ENCODE measurements around the gene ERMARD.
"Not testable (repeated sequence)": the region's sequence is repeated elsewhere in the genome, so short reads cannot be mapped to it uniquely, and the experiment has no call there.

ERMARD gene

GRCh38 chr6:169738204-169738975 lies 13.0 kb upstream of the ERMARD start:
- no peak for DNase-seq

DNA sequence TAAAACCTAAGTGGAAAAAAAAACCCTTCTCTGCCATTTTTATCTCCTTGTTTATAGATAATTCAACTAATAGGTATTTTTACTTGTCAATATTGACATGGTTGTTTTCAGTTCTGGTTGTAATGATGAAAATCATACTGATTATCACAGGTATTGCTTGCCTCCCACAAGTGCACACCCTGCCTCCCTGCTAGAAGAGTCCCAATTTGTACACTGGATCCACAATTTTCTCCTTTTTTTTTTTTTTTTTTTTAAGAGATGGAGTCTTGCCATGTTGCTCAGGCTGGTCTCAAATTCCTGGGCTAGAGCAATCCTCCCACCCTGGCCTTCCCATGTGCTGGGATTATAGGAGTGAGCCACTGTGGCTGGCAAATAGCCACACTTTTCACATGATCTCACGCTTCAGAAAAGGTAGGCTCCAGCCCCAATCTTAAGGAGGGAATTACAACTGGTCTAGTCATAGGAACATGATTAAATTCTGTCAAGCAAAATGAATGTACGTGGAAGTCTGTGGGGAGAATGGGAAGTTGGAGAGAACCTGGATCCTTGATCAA lies 12.4 kb upstream of the ERMARD start:
- DNase-seq = no peak

DNA sequence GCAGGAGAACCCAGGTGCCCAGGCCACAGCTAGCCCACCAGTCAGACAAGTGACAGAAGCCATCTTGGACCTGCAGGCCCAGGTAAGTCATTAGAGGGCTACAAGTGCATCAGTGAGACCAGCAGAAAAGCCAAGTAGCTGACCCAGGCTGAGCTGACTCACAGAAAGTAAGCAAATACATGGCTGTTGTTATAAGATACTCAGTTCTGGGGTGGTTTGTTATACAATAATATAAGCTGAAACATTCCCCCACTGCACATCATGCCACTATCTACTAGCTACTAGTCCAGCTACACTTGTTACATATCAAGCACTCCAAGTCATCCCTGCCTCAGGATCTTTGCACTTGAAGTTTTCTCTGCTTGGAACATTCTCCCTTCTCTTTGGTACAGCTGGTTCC lies 10.1 kb upstream of the ERMARD start:
- no peak for DNase-seq

- no peak for DNase-seq
Observed at GRCh38 chr6:169745405-169745804, 6.0 kb upstream of the ERMARD start.

- DNase-seq = no peak
Observed at GRCh38 chr6:169746556-169746955, 4.9 kb upstream of the ERMARD start.

GRCh38 chr6:169752074-169752623 lies 727 bp downstream of the ERMARD start:
- DNase-seq = no peak

DNA sequence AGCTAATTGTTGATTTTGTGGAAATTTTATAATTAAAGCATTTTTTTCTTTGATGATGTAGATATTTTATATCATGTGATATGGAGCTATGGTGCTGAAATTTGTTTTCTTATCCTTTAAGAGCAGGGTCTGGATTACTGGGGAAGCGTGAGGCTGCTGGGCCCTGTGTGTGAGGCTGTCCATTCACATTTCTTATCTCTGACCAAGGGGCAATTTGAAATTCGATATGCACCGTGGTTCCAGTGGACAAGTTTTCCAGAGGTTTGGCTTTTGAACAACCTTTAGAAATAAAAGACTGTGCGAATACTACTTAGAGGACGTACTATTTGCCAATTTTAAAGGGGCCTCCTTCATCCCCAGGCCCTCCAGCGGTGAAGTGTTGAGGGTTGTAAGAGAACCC lies 3.7 kb downstream of the ERMARD start:
- no peak for DNase-seq

DNA sequence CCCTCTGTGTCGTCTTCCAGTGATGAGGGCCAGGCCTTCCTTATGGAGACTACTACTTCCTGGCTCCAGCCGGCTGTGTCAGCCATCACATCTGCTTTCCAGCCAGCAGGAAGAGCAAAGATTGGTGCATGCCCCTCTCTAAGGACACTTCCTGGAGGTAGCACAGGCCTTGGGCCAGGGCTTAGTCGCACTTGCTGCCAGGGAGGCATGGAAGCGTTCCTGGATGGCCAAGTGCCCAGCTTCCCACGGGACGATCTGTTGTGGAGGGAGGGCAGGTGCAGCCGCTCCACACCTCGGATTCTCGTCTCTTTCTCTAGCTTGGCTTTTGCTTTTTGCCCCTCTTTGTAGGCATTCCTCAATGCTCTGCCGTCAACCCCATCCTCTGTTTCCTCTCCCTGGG lies 11.9 kb downstream of the ERMARD start:
- DNase-seq = no peak

DNA sequence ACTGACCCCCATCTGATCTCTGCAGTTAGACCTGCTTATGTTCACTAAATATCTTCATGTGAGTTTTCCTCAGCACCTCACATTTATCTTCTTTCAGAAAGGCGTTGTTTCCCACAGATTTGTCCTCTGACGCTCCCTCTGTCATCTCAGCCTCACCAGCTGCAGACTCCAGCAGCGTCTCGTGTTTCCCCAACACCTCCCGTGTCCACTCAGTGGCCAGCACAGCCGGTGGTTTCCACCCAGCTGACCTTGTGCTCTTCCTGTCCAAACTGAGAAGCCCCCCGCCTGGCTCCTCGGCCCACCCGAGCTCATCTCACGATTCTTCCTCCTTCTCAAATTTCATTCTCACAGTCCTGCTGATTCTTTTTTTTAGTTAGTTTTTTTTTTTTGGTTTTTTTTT lies 12.5 kb downstream of the ERMARD start:
- no peak for DNase-seq

- DNase-seq = not testable (repeated sequence)
Observed at GRCh38 chr6:169765789-169766188, 14.4 kb downstream of the ERMARD start.

DNA sequence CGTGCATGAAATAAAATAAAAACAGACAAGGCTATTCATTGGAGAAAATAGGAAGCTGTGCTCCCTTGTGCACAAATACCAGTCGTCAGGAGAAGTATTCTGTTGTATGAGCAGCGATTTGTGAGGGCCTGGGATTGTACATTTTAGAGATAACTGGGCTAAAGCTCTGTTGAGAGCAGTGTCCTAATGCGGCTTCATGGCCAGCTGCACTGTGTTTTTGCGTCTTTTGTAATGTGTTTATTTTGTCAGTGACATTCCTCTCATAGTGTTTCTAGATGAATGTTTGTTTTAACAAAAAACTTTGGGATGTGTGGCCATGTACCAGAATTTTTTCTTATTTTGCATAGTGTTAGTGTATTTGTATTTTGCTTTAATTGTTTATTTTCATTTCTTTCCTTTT lies 14.8 kb downstream of the ERMARD start:
- no peak for DNase-seq

- no peak for DNase-seq
Observed at GRCh38 chr6:169766921-169767736, 15.7 kb downstream of the ERMARD start.

DNA sequence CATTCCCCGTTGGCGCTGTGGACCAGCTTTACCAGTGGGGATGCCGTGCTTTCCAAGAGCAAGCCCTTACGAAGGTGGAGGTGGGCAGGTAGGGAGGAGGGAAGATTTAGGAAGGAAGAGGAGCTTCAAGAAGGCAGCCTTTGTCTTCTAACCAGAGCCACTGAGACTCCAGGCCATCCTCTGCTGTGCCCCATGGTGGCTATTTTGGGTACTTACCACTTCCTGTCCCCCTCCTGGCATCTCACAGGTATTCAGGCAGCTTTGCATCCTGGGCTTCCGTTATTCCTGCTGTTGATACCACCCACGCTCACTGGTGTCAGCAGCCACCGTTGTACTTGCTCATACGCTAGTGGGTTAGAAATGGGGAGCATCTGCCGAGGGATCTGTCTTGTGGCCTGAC lies 22.9 kb downstream of the ERMARD start:
- no peak for DNase-seq

DNA sequence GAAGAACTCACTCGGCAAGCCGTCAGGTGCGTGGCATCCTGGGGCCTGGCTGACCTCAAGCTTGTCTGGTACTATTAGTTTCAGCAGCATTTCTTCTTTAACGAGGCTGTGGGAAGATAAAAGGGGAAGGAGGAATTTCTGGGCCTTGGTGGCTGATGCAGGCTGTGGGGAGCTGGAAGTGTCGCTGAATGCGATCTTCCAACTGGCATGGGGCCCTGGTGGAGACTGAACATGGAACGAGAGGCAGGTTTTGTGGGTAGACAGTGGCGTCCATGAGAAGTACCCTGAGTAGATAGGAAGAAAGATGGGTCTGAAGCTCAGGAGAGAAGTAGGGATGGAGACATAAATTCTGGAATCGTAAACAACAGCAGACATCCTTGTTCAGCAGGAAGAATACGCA lies 23.9 kb downstream of the ERMARD start:
- no peak for DNase-seq

DNA sequence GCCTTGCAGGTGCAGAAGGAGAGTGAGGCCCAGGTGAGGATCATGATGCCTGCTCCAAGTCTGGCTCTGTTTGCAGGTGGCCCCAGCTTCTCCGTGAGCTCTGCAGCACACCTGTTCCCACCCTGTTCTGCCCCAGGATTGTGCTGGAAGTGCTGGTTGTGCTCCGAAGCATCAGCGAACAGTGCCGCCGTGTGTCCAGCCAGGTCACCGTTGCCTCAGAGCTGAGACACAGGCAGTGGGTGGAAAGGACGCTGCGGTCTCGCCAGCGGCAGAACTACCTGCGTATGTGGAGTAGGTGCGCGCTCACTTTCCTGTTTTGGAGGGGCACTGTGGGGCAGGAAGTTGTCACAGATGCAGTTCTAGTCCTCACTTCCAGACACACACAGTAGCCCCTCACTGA lies 25.0 kb downstream of the ERMARD start:
- DNase-seq = no peak

- no peak for DNase-seq
Observed at GRCh38 chr6:169777896-169778295, 26.5 kb downstream of the ERMARD start.

DNA sequence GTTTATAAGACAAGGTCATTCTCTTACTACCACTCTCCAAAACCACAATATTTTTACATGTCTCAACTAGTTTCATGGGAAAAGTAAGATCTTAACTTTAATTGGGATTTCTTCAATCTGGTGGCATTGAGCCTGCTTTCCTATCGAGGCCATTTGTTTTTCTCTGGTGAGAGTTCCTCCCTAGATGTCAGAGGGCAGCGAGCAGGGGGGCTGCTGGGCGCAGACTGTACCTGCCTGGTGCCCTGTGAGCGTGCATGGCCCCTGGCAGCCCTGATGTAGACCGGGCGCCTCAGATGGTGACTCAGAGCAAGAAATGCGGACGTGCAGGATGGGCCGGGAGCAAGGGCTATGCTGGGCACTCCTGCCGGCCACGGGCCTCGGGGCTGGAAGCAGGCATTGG lies 27.2 kb downstream of the ERMARD start:
- DNase-seq = no peak

- no peak for DNase-seq
Observed at GRCh38 chr6:169779092-169779815, 27.8 kb downstream of the ERMARD start.

DNA sequence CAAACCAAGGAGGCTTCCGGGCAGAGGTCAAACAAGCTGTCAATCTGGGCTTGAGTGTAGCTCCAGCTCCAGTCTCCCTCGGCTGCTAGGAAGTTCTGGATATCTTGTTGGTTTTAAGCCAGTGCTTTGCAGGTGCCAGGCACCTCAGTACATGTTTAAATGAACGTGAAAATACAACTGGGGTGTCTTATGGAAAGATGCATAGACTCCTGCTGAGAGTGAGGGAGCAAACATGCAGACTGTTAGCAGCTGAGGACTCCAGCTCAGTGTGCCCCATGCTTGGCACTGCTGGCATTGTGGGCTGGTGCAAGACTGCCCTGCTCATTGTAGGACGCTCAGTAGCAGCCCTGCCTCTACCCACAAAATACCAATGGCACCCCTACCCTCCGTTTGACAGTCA lies 28.5 kb downstream of the ERMARD start:
- DNase-seq = no peak

DNA sequence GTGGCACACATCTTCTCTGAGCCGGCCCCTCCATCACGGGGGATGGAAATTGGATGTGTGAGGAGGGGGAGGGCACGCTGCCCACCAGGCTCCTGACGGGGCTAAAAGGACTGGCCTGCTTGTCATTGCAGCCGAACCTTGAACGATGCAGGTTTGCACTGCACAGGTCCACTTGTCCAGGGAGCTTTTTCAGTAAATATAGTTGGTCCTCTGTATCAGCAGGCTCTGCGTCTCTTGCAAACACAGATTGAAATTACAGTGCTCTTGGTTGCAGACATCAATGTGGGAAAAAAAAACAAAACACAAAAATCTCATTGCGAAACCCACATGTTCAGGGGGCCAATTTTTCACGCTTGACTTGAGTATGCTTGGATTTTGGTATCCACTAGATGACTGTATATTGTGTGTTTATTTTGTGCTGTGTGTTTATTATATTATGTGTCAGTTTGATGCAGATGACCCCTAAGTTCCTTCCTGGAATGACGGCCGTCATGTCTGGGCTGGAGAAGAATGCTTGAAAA lies 29.2 kb downstream of the ERMARD start:
- DNase-seq = no peak

GRCh38 chr6:169782966-169783365 lies 31.5 kb downstream of the ERMARD start:
- DNase-seq = no peak

GRCh38 chr6:169783401-169783800 lies 32.0 kb downstream of the ERMARD start:
- no peak for DNase-seq

Measured in CD4-positive, alpha-beta T cell treated with Interferon alpha-2 for 1 hour (primary cell).